Colonic mucosa (tissue), 4 donors: ENCODE measurements around the gene YEATS2. TPM values are rescaled to one million over a fixed set of nuclear protein-coding genes. Genes with fewer than 3 reads are reported as not detected.
A peak's percentile ranks its signal among the peaks of the same experiment; 100 is the strongest.

ENCODE experiments used
- DNase-seq: peaks from one replicate; pipeline ENCODE4 v3.0.0-alpha.2; 2020
- H3K27ac ChIP-seq: fragments of 200-600 bp; one replicate; pipeline ENCODE4 v1.8.0; 2021
- H3K27me3 ChIP-seq: fragments of 200-600 bp; one replicate; pipeline ENCODE4 v1.8.0; 2021
- H3K36me3 ChIP-seq: fragments of 200-600 bp; one replicate; pipeline ENCODE4 v1.8.0; 2021
- H3K4me1 ChIP-seq: fragments of 200-600 bp; one replicate; pipeline ENCODE4 v1.8.0; 2021; ENCODE audit warnings: mild to moderate bottlenecking
- H3K4me3 ChIP-seq: fragments of 200-600 bp; one replicate; pipeline ENCODE4 v1.8.0; 2021
- H3K9ac ChIP-seq, 2 donors: one replicate each; pipeline ENCODE4 v1.7.0; 2013; ENCODE audit warnings: control low read depth in 2 of 2, low read depth in 2 of 2, low read length in 2 of 2
- H3K9me3 ChIP-seq: fragments of 200-600 bp; one replicate; pipeline ENCODE4 v1.8.0; 2021
- intact Hi-C: fragments of 100-400 bp; cut with DNase I; formaldehyde crosslinking; loops from one replicate; pipeline ENCODE4 v1.14.1; 2022
- total RNA-seq, 2 donors: library from RNA; stranded (reverse); fragmentation: NEBNext Ultra II Directional in 1 of 2; extraction: Animal tissue kit (Norgen Biotek cat#: 25700) in 1 of 2; gene quantifications; one replicate each; pipeline ENCODE4 v1.2.1, GENCODE V29; 2021
- TF ChIP-seq, protein P1 (sequence below): fragments of 200-600 bp; IDR thresholded peaks from one replicate; pipeline ENCODE4 v1.8.0; 2022; ENCODE audit warnings: antibody characterized with exemption, mild to moderate bottlenecking
- donor health status: healthy.
- donor health status: DM: no; HTN: no; CAD: no.
- donor health status: DM: no; HTN: no; CAD: no.

Gene YEATS2
- total RNA-seq, 2 donors from 2014 or later: 17.3 to 25.2 TPM

DNA sequence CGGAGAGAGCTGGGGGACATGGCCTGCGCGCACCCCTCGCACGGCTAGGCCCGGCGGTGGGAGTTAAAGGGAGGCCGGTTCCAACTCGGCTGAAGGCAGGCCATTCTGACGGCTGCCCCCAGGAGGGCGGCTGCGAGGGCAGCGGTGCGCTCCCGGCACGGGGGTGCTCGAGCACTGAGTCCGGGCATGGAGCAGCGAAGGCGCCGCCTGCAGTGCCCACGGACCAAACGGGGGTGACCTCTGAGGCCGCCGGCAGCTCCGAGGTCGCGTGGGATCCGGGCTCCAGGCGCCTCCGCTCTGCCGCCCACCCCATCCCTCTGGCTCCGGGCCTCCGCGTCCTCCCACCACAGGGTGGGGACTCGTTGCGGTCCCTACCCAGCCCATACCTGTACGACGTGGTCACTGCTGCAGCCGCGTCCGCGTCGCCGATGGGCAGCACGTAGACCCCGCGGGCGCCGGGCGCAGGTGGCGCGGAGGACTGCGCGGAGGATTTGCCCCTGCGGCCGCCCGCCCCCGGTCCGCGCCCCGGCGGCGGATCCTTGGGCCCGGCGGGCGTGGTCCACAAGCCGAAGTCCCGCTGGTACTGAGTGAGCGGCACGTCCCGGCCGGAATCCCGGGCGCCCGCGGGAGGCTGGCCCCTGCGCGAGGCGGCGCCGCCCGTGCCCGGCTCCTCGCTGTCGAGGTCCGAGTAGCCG is 127.3 kb downstream of the YEATS2 start:
- DNase-seq: no peak
- peak overlapping the region; percentile 77 for H3K4me3 ChIP-seq
- peak overlapping the region; percentile 34 to 62 for H3K9ac ChIP-seq
- intact Hi-C loops: no loop called here
- no peaks in the 10 kb centered on the region for H3K9me3 ChIP-seq
- H3K36me3 ChIP-seq: no peaks in the 10 kb centered on the region
- no peak overlapping the region for H3K27ac ChIP-seq
- no peaks in the 10 kb centered on the region for H3K4me1 ChIP-seq
- TF ChIP-seq, protein P1, sequence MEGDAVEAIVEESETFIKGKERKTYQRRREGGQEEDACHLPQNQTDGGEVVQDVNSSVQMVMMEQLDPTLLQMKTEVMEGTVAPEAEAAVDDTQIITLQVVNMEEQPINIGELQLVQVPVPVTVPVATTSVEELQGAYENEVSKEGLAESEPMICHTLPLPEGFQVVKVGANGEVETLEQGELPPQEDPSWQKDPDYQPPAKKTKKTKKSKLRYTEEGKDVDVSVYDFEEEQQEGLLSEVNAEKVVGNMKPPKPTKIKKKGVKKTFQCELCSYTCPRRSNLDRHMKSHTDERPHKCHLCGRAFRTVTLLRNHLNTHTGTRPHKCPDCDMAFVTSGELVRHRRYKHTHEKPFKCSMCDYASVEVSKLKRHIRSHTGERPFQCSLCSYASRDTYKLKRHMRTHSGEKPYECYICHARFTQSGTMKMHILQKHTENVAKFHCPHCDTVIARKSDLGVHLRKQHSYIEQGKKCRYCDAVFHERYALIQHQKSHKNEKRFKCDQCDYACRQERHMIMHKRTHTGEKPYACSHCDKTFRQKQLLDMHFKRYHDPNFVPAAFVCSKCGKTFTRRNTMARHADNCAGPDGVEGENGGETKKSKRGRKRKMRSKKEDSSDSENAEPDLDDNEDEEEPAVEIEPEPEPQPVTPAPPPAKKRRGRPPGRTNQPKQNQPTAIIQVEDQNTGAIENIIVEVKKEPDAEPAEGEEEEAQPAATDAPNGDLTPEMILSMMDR: no peak
- H3K27me3 ChIP-seq: no peaks in the 10 kb centered on the region

GRCh38 chr3:183825456-183826161 is 128.0 kb downstream of the YEATS2 start, which contains the start of gene MAP6D1:
Gene MAP6D1, minus strand, starts transcription at chr3:183825577. Its CDS starts 30 bp downstream, at chr3:183825547.
- Histone ChIP-seq H3K27me3 (no peaks in the 10 kb centered on the region), H3K36me3 (no peaks in the 10 kb centered on the region), H3K4me1 (no peaks in the 10 kb centered on the region), H3K9ac (peak within 1 kb of the TSS; percentile 34 to 62), H3K9me3 (no peaks in the 10 kb centered on the region), H3K4me3 (peak within 1 kb of the TSS; percentile 77), H3K27ac (no peak within 1 kb of the TSS)
- peak; percentile 43 for DNase-seq
- TF ChIP-seq, protein P1: no peak
- intact Hi-C loops: no loop called here

GRCh38 chr3:183826448-183827250 is 129.1 kb downstream of the YEATS2 start:
- Histone ChIP-seq H3K4me3 (no peak overlapping the region), H3K9me3 (no peaks in the 10 kb centered on the region), H3K27ac (no peak overlapping the region), H3K4me1 (no peaks in the 10 kb centered on the region), H3K27me3 (no peaks in the 10 kb centered on the region), H3K9ac (no peak overlapping the region), H3K36me3 (no peaks in the 10 kb centered on the region)
- DNase-seq: no peak
- TF ChIP-seq, protein P1: no peak
- intact Hi-C loops: no loop called here

DNA sequence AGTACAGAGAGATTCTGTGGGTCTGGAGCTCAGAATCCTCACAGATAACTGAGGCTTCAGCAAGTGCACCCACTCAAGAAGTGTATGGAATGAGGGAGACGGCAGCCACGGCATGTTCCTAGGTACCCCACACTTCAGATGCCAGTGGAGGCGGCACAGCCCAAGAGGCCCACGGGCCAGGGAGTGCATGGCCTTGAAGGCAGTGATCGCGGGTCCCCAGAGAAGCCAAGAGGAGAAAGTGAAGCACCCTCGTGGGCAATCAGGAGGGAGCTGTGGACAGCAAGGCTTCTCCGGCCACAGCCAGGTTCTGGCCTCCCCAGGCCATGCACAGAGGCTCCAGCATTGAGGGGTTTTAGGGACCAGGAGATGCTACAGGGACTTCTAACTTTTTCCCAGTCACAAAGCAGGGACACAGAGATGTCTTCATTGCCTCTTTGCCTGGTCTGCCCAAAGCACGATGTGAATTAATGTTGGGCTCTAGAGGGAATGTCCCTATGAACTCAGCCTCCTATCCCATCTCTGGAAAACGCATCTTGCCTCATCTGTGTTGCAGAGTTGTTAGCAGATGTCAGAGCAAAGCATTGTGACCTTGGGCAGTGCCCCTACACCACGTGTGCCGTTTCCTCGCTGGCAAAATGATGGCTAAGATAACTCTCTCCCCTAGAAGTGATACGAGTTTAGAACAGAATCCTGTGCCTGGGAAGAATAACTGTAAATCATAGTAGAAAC is 130.4 kb downstream of the YEATS2 start:
- TF ChIP-seq, protein P1: no peak

GRCh38 chr3:183828538-183828870 is 130.9 kb downstream of the YEATS2 start:
- Histone ChIP-seq H3K4me1 (no peaks in the 10 kb centered on the region), H3K4me3 (no peak overlapping the region), H3K9me3 (no peaks in the 10 kb centered on the region), H3K27ac (no peak overlapping the region), H3K27me3 (no peaks in the 10 kb centered on the region), H3K9ac (no peak overlapping the region), H3K36me3 (no peaks in the 10 kb centered on the region)
- TF ChIP-seq, protein P1: no peak
- intact Hi-C loops: no loop called here
- no peak for DNase-seq

More for the DNA sequence above, 130.4 kb downstream of the YEATS2 start:
- intact Hi-C loops: no loop called here
- Histone ChIP-seq H3K36me3 (no peaks in the 10 kb centered on the region), H3K4me3 (no peak overlapping the region), H3K27ac (no peak overlapping the region), H3K27me3 (no peaks in the 10 kb centered on the region), H3K9me3 (no peaks in the 10 kb centered on the region), H3K9ac (no peak overlapping the region), H3K4me1 (no peaks in the 10 kb centered on the region)
- no peak for DNase-seq
